ENCODE measurements around the gene CTU1. TPM values are rescaled to one million over a fixed set of nuclear protein-coding genes. Genes with fewer than 3 reads are reported as not detected.

CTU1 gene
- total RNA-seq, 1 donor = 4.3 TPM

DNA sequence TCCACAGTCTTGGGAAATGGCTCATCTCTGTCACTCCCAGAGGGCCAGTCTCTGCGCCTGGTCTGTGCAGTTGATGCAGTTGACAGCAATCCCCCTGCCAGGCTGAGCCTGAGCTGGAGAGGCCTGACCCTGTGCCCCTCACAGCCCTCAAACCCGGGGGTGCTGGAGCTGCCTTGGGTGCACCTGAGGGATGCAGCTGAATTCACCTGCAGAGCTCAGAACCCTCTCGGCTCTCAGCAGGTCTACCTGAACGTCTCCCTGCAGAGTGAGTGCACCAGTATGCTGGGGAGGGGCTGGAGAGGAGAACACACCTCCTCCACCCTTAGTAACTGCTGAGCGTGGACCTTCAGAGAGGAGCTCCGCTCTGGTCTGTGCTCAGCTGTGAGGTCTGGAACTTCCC is 18.8 kb upstream of the CTU1 start:
- H4K20me1 ChIP-seq (ENCODE audit: insufficient read depth, low read length) = no peaks in the 10 kb centered on the region
- H3K9me3 ChIP-seq (ENCODE audit: low read depth, low read length) = no peaks in the 10 kb centered on the region
- H2AFZ ChIP-seq (ENCODE audit: low read length) = no peak overlapping the region
- DNase-seq (ENCODE audit: insufficient read length, low spot score, missing footprints) = no peak
- peaks cover 8% of the 10 kb centered on the region for H3K4me1 ChIP-seq (ENCODE audit: insufficient read depth, low read length)
- H3K27me3 ChIP-seq (ENCODE audit: insufficient read depth, low read length) = peaks cover 4% of the 10 kb centered on the region
- no peaks in the 10 kb centered on the region for H3K79me2 ChIP-seq (ENCODE audit: insufficient read depth, low read length)
- no peak overlapping the region for H3K4me2 ChIP-seq (ENCODE audit: insufficient read depth, low read length)
- no peak overlapping the region for H3K27ac ChIP-seq (ENCODE audit: low read depth, low read length)
- H3K36me3 ChIP-seq (ENCODE audit: insufficient read depth, low read length) = no peaks in the 10 kb centered on the region
- TF ChIP-seq, protein P1, sequence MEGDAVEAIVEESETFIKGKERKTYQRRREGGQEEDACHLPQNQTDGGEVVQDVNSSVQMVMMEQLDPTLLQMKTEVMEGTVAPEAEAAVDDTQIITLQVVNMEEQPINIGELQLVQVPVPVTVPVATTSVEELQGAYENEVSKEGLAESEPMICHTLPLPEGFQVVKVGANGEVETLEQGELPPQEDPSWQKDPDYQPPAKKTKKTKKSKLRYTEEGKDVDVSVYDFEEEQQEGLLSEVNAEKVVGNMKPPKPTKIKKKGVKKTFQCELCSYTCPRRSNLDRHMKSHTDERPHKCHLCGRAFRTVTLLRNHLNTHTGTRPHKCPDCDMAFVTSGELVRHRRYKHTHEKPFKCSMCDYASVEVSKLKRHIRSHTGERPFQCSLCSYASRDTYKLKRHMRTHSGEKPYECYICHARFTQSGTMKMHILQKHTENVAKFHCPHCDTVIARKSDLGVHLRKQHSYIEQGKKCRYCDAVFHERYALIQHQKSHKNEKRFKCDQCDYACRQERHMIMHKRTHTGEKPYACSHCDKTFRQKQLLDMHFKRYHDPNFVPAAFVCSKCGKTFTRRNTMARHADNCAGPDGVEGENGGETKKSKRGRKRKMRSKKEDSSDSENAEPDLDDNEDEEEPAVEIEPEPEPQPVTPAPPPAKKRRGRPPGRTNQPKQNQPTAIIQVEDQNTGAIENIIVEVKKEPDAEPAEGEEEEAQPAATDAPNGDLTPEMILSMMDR (IDR thresholded peaks at IDR 0.05; ENCODE audit: extremely low read depth, low read depth, low read length) = no peak
- no peak overlapping the region for H3K4me3 ChIP-seq (ENCODE audit: insufficient read depth, low read length)

DNA sequence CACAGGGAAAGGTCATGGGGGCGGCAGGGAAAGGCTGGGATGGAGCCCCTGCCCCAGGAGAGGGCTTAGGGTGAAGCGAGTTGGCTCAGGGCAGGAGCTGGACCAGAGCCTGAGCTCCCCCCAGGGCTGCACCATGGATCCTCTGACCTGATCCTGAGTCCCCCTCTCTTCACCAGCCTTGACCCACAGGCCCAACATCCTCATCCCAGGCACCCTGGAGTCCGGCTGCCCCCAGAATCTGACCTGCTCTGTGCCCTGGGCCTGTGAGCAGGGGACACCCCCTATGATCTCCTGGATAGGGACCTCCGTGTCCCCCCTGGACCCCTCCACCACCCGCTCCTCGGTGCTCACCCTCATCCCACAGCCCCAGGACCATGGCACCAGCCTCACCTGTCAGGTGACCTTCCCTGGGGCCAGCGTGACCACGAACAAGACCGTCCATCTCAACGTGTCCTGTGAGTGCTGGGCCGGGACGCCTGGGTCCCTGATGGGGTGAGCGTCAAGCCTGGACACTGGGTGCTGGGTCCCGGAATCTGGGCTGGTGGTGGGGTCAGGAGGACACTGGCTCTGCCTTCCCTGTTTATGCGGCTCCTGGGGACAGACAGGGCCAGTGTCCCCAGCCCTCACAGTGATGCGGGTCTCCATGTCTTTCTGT is 17.3 kb upstream of the CTU1 start:
- H3K36me3 ChIP-seq (ENCODE audit: insufficient read depth, low read length) = no peaks in the 10 kb centered on the region
- no peaks in the 10 kb centered on the region for H3K79me2 ChIP-seq (ENCODE audit: insufficient read depth, low read length)
- no peak for DNase-seq (ENCODE audit: insufficient read length, low spot score, missing footprints)
- H3K4me2 ChIP-seq (ENCODE audit: insufficient read depth, low read length) = no peak overlapping the region
- H3K9me3 ChIP-seq (ENCODE audit: low read depth, low read length) = no peaks in the 10 kb centered on the region
- no peak overlapping the region for H2AFZ ChIP-seq (ENCODE audit: low read length)
- H3K27ac ChIP-seq (ENCODE audit: low read depth, low read length) = no peak overlapping the region
- H3K27me3 ChIP-seq (ENCODE audit: insufficient read depth, low read length) = peaks cover 4% of the 10 kb centered on the region
- TF ChIP-seq, protein P1 (IDR thresholded peaks at IDR 0.05; ENCODE audit: extremely low read depth, low read depth, low read length) = no peak
- H3K4me3 ChIP-seq (ENCODE audit: insufficient read depth, low read length) = no peak overlapping the region
- peaks cover 8% of the 10 kb centered on the region for H3K4me1 ChIP-seq (ENCODE audit: insufficient read depth, low read length)
- no peaks in the 10 kb centered on the region for H4K20me1 ChIP-seq (ENCODE audit: insufficient read depth, low read length)

DNA sequence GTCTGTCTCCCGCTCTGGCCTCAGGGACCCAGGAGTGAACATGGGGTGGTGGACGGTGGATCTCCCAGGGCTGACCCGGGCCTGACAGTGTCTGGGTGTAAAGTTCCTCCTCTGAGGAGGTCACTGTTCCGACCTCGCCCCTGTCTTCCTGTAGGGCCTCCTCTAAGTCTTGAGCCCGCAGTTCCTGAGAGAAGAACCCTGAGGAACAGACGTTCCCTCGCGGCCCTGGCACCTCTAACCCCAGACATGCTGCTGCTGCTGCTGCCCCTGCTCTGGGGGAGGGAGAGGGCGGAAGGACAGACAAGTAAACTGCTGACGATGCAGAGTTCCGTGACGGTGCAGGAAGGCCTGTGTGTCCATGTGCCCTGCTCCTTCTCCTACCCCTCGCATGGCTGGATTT is 16.5 kb upstream of the CTU1 start, which contains the start of gene SIGLEC9:
Gene SIGLEC9 (plus strand): TSS at position 178 of the 400 bp plus-strand sequence. CDS start 69 bp downstream, at position 247.
- Histone ChIP-seq H3K79me2 (ENCODE audit: insufficient read depth, low read length) (no peaks in the 10 kb centered on the region), H3K4me2 (ENCODE audit: insufficient read depth, low read length) (no peak within 1 kb of the TSS), H3K27ac (ENCODE audit: low read depth, low read length) (no peak within 1 kb of the TSS), H3K9me3 (ENCODE audit: low read depth, low read length) (no peaks in the 10 kb centered on the region), H3K4me3 (ENCODE audit: insufficient read depth, low read length) (no peak within 1 kb of the TSS), H3K4me1 (ENCODE audit: insufficient read depth, low read length) (peaks cover 8% of the 10 kb centered on the region), H4K20me1 (ENCODE audit: insufficient read depth, low read length) (no peaks in the 10 kb centered on the region), H2AFZ (ENCODE audit: low read length) (no peak within 1 kb of the TSS), H3K36me3 (ENCODE audit: insufficient read depth, low read length) (no peaks in the 10 kb centered on the region), H3K27me3 (ENCODE audit: insufficient read depth, low read length) (peaks cover 4% of the 10 kb centered on the region)
- DNase-seq (ENCODE audit: insufficient read length, low spot score, missing footprints) = no peak
- TF ChIP-seq, protein P1 (IDR thresholded peaks at IDR 0.05; ENCODE audit: extremely low read depth, low read depth, low read length) = no peak

DNA sequence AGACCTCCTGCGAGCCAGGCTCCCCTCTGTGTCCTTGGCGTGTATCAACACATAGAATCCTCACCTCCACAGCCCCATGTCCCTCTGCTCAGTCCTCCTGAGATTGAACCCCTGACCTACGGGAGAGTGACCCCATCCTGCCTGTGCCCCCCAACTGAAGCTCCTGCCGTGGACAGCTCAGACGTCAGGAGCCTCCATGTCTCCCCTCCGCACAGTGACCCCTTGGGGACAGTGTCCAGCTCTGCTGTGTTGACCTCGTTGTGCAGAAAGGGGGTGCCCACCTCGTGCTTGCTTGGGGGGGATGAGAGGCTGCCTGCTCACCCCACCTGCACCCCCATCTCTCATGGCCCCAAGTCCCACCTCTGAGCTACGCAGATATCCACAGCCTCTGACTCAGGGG is 16.0 kb upstream of the CTU1 start:
- no peak overlapping the region for H3K4me3 ChIP-seq (ENCODE audit: insufficient read depth, low read length)
- TF ChIP-seq, protein P1 (IDR thresholded peaks at IDR 0.05; ENCODE audit: extremely low read depth, low read depth, low read length) = no peak

More for the DNA sequence above, 16.0 kb upstream of the CTU1 start:
- peaks cover 4% of the 10 kb centered on the region for H3K27me3 ChIP-seq (ENCODE audit: insufficient read depth, low read length)
- no peaks in the 10 kb centered on the region for H3K9me3 ChIP-seq (ENCODE audit: low read depth, low read length)
- H3K4me2 ChIP-seq (ENCODE audit: insufficient read depth, low read length) = no peak overlapping the region
- no peaks in the 10 kb centered on the region for H3K79me2 ChIP-seq (ENCODE audit: insufficient read depth, low read length)
- no peak overlapping the region for H3K27ac ChIP-seq (ENCODE audit: low read depth, low read length)
- no peak for DNase-seq (ENCODE audit: insufficient read length, low spot score, missing footprints)
- peaks cover 8% of the 10 kb centered on the region for H3K4me1 ChIP-seq (ENCODE audit: insufficient read depth, low read length)
- H4K20me1 ChIP-seq (ENCODE audit: insufficient read depth, low read length) = no peaks in the 10 kb centered on the region
- no peaks in the 10 kb centered on the region for H3K36me3 ChIP-seq (ENCODE audit: insufficient read depth, low read length)
- no peak overlapping the region for H2AFZ ChIP-seq (ENCODE audit: low read length)

Data from osteoblast (primary cell).